Measurements from ENCODE around the gene HECW1.
"Not testable (repeated sequence)": the region's sequence is repeated elsewhere in the genome, so short reads cannot be mapped to it uniquely, and the experiment has no call there.

- TF ChIP-seq EZH2 (IDR thresholded peaks at IDR 0.05); POLR2AphosphoS5 (IDR thresholded peaks at IDR 0.05; ENCODE audit: borderline replicate concordance, low read depth, low read length): not testable (repeated sequence)
Observed at GRCh38 chr7:43486008-43486407, 373.6 kb downstream of the HECW1 start.

All from SK-N-MC (cell line).